HCEC 1CT (cell line): ENCODE data around the gene CA5B.
"Not testable (repeated sequence)": the region's sequence is repeated elsewhere in the genome, so short reads cannot be mapped to it uniquely, and the experiment has no call there.

Experiments used
- DNase-seq: peaks from one replicate; pipeline ENCODE4 v3.0.0-alpha.2; 2017

Gene CA5B, protein sequence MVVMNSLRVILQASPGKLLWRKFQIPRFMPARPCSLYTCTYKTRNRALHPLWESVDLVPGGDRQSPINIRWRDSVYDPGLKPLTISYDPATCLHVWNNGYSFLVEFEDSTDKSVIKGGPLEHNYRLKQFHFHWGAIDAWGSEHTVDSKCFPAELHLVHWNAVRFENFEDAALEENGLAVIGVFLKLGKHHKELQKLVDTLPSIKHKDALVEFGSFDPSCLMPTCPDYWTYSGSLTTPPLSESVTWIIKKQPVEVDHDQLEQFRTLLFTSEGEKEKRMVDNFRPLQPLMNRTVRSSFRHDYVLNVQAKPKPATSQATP

GRCh38 chrX:15737959-15738902, at the start of gene CA5B:
Gene CA5B, plus strand, starts transcription at chrX:15738270. Its CDS starts 11,754 bp downstream, at chrX:15750024.
- peak; percentile 80 for DNase-seq

- no peak for DNase-seq
Observed at GRCh38 chrX:15694941-15695451, 43.1 kb upstream of the CA5B start.

DNA sequence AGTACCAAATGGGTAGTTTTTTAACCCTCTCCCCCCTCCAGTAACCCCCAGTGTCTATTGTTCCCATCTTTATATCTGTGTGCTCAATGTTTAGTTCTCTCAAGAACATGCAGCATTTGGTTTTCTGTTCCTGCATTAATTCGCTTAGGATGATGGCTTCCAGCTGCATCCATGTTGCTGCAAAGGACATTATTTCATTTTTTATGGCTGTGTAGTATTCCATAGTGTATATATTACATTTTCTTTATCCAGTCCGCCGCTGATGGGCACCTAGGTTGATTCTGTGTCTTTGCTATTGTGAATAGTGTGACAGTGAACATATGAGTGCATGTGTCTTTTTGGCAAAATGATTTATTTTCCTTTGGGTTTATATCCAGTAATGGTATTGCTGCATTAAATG, 41.6 kb upstream of the CA5B start:
- no peak for DNase-seq

- no peak for DNase-seq
Observed at GRCh38 chrX:15702488-15703371, 35.3 kb upstream of the CA5B start.

GRCh38 chrX:15703809-15704208, 34.3 kb upstream of the CA5B start:
- DNase-seq, result not testable (repeated sequence)

- not testable (repeated sequence) for DNase-seq
Observed at GRCh38 chrX:15704273-15704672, 33.8 kb upstream of the CA5B start.

DNA sequence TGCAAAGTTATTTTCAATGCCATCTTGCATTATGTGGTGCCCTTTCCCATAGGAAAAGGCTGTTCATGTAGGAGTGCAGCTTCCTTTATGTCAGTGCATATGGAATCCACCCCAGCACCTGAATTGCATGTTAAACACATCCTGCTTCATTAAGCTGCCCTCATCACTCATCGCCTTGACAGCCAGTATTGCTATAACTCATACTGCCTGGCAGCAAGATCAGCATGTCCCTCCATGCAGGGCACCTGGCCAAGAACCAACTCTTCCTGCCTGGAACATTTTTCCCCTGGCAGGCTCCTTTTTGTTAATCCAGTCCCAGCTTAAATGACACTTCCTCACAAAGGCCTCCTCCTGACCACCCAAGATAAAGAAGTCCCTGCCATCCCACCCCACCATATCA, 23.5 kb upstream of the CA5B start:
- DNase-seq, result no peak

GRCh38 chrX:15718283-15718970, 19.6 kb upstream of the CA5B start:
- DNase-seq, result no peak

- DNase-seq, result no peak
Observed at GRCh38 chrX:15719324-15719968, 18.6 kb upstream of the CA5B start.

GRCh38 chrX:15721911-15722310, 16.2 kb upstream of the CA5B start:
- DNase-seq, result peak; percentile 37

DNA sequence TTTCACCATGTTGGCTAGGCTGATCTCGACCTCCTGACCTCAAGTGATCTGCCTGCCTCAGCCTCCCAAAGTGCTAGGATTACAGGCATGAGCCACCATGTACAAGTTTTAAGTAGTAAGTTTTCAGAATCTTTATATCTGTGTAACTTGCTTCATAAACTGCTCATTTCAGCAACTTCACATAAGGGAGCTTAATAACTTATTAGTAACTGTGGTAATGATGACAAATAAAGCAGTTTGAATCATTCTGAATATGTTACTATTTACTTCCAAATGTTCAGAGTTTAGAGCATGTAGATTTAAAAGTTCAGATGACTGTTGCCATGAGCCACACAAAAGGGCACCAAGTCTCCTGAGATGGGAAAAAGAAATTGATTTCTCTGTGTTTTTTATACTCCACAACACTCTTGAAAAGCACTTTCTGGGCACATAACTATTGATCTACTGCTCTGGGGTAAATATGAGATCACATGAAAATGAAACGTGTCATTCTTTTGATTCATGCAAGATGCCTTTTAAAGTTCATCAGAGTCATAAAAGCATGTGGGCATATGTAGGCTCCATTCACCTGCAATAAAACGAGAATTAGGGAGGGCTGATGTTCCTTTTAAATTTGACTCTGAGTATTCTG, 14.1 kb upstream of the CA5B start:
- no peak for DNase-seq

DNA sequence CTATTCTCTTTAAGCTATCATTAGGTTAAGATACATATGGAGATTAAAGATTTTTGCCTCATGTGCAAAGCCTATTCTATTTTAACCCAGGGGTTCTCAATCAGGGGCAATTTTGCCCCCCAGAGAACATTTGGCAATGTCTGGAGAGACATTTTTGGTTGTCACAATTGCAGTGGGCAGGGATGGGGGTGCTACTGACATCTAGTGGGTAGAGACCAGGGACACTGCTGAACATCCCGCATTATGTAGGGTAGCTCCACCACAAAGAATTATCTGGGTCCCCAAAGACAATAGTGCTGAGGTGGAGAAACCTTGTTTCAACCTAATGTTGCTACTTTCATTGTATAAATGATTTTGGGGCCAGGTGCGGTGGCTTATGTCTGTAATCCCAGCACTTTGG, 13.2 kb upstream of the CA5B start:
- DNase-seq, result no peak

GRCh38 chrX:15731368-15731767, 6.7 kb upstream of the CA5B start:
- DNase-seq, result not testable (repeated sequence)

DNA sequence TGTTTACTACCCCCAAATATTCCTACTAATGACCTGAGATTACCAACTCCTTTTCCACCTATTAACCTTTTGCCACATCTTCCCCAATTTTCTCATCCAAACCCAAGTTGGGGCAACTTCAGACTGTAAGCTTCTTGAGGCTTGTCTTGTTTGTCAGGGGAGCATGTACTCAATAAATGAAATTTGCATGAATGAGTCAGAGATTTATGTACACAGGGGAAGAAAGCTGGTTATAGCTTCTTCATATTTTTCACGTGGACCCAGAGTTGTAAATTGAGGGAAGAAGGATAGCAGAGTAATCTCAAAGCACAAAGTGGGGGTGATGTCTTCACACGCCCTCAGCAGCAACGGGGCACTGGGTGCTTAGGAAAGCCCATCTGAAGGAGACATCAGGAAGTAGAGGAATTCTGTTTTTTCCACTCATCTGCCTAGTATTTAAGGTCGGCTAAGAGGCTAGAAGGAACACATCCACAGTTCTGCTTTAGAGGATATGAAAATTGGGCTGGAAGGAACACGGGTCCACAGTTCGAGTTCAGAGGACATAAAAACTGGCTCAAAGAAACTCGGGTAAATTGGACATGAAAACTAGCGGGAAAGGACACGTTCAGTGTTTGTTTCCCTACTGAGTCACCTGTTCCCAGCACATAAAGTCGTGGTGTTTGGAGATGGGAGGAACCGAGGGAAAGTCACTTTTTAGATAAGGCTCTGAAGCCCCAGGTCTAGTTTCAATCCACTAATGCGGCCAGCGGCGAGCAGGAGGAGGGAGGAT, 696 bp upstream of the CA5B start:
- DNase-seq, result peak; percentile 6

DNA sequence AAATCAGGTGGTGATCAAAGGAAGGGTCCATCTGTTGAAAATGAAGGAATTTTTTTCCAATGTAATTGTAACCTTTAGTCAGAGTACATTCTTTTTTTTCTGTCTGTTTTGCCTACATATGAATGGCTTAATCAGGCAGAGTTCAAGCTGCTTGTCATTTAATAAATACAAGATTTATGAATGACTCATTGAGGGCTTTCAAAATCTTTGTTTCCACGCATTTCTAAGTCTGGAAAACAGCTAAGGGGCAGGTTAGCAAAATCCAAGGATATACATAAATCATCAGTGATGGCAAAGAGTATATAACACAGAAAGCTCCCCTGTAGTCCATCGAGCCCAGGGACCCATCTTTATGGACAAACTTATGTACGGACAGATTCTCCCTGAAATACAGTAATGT, 1.8 kb downstream of the CA5B start:
- DNase-seq, result peak; percentile 3

- DNase-seq, result no peak
Observed at GRCh38 chrX:15744181-15744867, 6.3 kb downstream of the CA5B start.

DNA sequence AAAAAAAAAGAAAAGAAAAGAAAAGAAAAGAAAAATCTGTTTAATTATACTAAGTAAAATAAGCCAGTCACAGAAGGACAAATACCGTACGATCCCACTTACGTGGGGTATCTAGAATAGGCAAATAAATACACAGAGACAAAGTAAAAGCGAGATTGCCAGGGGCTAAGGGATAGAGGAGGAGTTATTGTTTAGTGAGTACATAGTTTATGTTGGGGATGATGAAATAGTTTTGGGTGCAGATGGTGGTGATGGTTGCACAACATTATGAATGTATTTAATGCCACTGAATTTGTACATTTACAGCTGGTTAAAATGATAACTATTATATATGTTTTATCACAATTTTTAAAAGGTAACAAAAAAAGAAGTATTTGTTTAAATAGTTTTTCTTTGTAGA, 7.1 kb downstream of the CA5B start:
- peak; percentile 41 for DNase-seq

DNA sequence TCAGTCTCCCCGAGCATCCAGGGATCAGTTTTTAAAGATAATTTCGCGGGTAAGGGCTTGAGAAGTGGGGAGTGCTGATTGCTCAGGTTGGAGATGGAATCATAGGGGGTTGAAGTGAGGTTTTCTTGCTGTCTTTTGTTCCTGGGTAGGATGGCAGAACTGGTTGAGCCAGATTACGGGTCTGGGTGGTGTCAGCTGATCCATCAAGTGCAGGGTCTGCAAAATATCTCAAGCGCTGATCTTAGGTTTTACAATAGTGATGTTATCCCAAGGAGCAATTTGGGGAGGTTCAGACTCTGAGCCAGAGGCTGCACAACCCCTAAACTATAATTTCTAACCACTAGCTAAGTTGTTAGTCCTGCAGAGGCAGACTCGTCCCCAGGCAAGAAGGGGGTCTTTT, 8.6 kb downstream of the CA5B start:
- DNase-seq, result not testable (repeated sequence)

- DNase-seq, result no peak
Observed at GRCh38 chrX:15747626-15748173, 9.6 kb downstream of the CA5B start.
